Right lung (tissue), 5 donors: ENCODE results near the gene MAP3K20. TPM values are rescaled to one million over a fixed set of nuclear protein-coding genes. Genes with fewer than 3 reads are reported as not detected.
"Not testable (repeated sequence)": the region's sequence is repeated elsewhere in the genome, so short reads cannot be mapped to it uniquely, and the experiment has no call there.

Experiments
- DNase-seq, 2 donors: peaks; one replicate each; pipeline ENCODE4 v3.0.0-alpha.2; 2013
- polyA plus RNA-seq, 5 donors: library from polyadenylated mRNA; unstranded; fragments of 120-200 nt; gene quantifications; one replicate each; pipeline versions ENCODE4 v1.2.1 to v1.2.3, GENCODE V29; 2013; ENCODE audit warnings: inconsistent platforms in 1 of 5, low replicate concordance in 1 of 5; ENCODE audit not compliant: insufficient read length in 5 of 5, insufficient read depth in 1 of 5

The MAP3K20 gene
- polyA plus RNA-seq, 5 donors: 42.9 to 76.5 (median 72.7) TPM

GRCh38 chr2:173271825-173272224 is 196.2 kb downstream of the MAP3K20 start:
- no peak for DNase-seq

GRCh38 chr2:173272849-173273248 is 197.2 kb downstream of the MAP3K20 start:
- no peak for DNase-seq

DNA sequence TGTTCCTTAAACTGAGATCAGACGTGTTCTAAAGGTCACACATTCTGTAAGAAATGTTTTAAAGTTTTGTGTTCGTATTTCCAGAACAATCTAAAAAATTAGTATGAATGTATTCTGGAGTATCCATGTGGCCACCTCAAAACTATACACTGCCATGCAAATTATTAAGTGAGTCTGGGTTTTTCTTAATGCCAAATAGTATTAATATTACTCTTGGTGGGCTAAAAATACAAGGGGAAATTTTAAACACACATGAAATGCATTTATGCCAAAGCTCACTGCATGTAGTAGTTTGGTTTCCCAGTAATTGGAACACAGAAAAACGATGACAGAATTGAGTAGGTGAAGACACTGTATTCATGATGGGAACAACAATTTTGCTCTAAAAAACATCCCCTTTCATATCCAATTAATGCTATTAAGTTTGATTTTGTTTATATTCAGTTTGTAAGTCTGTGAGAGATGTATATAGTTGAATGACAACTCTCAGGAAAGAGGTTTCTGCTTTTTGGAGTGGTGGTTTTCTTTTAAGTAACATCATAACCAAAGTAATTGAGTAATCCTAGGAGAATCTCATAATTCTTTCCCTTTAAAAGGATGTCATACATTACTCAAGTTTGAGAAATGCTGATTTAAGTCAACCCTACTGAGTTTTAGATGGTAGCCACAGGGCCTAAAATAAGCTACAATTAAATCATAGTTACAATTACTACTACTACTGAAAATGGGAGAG is 203.3 kb downstream of the MAP3K20 start:
- DNase-seq: no peak

DNA sequence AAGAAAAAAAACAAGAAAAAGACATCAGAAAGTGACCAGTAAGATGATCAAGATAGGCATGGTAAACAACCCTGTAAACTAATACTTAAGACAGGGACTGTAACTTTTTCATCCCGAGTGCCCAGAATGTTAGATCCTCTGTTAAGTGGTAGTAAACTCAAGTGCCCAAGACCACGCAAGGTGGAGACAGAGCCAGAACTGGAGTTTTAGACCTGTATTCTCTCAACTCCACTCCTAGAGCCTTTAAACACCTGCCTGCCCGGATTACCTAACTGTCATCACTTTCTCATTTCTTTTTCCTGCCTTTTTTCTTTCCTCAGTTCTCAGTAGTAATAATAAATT is 203.9 kb downstream of the MAP3K20 start:
- DNase-seq: no peak

DNA sequence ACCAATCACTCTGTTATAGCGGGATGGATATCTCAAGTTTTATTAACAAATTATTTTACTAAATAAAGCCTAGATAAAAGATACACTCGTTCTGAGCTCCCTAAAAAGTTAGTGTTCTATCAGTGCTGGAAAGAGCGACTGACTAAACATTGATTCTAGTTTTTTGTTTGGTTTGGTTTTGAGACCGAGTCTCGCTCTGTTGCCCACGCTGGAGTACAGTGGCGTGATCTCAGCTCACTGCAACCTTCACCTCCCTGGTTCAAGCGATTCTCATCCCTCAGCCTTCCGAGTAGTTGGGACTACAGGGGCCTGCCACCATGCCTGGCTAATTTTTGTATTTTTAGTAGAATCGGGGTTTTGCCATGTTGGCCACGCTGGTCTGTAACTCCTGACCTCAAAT is 205.2 kb downstream of the MAP3K20 start:
- no peak for DNase-seq

- not testable (repeated sequence) for DNase-seq
Measured at GRCh38 chr2:173281898-173282297, 206.3 kb downstream of the MAP3K20 start.

- no peak for DNase-seq
Measured at GRCh38 chr2:173282795-173283545, 207.3 kb downstream of the MAP3K20 start.

DNA sequence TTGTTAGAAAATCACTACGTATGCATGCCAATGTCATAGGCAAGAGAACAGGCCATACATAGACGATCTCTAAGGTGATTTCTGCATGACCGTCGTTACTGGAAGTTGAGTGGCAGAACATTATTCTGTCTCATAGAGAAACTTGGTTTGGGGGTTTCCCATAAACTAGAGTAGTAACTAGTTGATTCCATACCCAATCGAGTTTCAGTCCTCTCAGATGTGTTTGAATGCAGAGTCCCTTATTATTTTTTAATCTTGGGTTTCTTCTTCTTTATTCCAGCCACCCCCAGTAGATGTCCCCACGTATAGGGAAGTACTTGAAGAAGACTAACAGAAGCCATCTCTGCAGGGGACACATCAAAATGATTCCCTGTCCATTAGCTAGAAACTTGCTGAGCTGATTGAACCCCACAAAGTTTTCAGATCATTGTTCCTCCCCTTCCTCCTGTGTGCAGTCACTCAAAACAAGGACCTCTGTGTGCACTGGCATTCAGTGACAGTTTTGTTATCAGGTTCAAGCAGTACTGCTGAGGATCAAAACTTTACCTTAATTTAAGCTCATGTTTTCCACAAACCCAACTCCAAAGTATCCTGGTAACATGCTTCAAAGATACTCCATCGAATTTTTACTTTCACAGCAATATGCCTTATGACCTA is 210.6 kb downstream of the MAP3K20 start:
- no peak for DNase-seq

- DNase-seq: no peak
Measured at GRCh38 chr2:173287594-173287993, 211.9 kb downstream of the MAP3K20 start.

- no peak for DNase-seq
Measured at GRCh38 chr2:173288561-173288960, 212.9 kb downstream of the MAP3K20 start.

DNA sequence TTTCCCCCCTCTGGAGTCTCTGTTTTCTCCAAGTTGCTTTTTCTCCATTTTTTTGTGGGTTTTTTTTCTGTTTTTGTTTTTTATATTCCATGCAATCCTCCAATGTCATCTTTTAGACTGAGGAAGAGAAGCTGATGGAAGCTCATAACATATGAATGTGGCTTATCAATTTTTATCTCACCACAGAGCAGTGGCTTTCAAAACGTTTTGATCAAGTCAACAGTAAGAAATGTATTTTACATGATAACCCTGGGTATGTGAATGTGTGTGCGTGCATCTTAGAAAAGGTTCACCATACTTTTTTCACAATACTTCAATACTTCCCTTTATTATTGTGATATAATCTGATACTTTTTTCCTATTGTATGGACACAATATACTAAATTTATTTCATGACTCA is 214.4 kb downstream of the MAP3K20 start:
- DNase-seq: no peak

DNA sequence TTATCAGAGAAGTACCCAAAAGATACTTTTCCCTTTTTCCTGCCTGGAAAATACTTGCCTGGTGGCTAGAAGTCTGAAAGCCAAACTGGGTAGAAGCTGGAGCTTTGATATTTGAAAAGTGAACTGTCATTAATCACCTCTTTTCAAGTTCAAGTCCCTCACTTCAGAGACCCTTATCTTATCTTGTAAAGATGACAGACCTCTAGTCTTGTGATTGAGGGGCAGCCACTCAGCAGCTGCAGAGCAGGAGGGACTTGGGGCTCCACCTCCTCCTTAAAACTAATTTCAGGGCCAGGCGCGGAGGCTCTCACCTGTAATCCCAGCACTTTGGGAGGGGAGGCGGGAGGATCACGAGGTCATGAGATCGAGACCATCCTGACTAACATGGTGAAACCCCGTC is 214.9 kb downstream of the MAP3K20 start:
- DNase-seq: no peak

- DNase-seq: no peak
Measured at GRCh38 chr2:173291412-173291811, 215.8 kb downstream of the MAP3K20 start.

DNA sequence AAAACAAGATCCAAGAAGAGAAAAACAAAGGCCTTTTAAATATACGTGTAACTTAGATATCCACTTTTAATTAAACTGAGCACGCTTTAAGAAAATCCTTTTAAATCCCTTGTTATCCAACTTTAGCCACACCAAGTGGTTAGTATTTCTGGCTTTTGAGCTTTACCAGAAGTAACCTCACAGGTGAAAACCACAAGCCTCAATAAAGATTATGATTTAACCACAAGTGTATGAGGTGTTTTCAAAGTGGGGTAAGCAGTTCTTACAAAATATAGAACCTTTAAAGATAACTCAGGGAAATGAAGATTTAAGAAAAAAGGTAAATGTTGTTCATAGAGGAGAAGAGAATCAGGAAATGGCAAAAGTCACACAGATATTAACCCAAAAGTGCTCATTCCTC is 220.6 kb downstream of the MAP3K20 start:
- no peak for DNase-seq

DNA sequence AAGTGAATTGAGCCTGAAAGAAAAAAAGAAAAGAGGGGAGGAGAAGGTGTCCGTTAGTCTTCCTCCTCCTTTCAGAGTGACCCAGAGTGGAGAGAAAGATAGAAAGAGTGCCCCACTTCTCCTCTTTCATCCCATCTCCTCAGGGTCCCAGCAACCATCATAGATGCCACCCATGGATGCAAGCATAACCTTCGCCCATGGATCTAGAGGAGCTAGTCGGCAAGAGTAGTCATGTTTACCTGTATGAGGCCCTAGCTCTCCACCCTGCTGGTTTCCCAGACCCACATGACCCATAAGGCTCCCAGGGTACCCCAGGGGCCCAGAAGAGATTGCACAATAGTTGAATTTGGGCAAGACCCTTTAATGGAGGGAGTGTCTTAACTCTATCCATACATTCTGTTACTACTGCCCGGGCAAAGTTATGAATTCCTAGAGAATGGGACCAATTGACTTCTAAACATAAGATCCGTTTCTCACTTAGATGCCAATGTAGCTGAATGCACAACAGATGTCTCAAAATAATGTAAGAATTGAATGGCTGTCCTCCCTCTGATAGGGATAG is 223.0 kb downstream of the MAP3K20 start:
- DNase-seq: no peak

DNA sequence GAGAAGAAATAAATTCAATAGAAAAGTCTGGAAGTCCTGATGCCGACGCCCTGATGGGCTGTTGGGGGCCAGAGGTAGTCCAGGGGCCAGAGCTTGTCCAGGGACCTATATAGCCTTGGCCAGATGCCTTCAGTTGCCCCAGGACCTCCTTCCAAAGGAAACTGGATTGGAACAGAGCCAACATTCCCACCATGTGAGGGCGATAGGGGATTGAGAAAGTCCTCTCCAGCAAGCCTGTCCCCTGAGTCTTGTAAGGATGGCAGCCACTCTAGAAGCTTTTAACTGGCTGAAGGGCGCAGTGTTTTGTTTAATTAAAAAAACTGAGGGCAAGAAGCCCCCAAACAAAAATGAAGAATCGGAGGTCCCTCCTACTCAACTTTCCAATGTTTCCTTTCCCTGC is 224.1 kb downstream of the MAP3K20 start:
- DNase-seq: no peak

DNA sequence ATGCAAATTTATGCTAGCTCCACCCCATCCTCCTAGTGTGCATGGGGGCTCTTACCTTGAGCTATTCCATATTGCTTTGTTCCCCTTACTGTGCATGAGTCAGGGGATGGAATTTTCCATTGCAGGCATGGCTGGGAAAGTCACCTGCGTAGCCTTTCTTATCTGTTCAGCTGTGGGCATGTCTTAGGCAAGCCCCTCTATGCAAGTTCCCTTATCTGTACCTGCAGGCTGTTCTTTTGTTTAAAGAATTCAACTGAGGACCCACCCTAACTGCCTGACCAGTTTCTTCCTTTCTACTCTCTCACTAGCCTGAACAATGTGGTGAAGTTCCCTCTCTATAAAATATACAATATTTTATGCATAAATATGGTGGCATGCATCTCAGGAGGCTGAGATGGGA is 224.8 kb downstream of the MAP3K20 start:
- no peak for DNase-seq

DNA sequence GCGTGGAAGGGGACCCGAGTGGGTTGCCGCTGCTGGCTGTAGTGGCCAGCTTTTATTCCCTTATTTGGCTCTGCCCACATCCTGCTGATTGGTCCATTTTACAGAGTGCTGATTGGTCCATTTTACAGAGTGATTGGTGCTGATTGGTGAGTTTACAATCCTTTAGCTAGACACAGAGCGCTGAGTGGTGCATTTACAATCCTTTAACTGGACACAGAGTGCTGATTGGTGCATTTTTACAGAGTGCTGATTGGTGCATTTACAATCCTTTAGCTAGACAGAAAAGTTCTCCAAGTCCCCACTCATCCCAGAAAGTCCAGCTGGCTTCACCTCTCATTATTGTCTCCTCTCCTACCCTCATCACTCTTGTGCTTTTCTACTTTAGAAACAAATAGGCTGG is 225.9 kb downstream of the MAP3K20 start:
- not testable (repeated sequence) for DNase-seq

- no peak for DNase-seq
Measured at GRCh38 chr2:173305303-173305702, 229.7 kb downstream of the MAP3K20 start.

DNA sequence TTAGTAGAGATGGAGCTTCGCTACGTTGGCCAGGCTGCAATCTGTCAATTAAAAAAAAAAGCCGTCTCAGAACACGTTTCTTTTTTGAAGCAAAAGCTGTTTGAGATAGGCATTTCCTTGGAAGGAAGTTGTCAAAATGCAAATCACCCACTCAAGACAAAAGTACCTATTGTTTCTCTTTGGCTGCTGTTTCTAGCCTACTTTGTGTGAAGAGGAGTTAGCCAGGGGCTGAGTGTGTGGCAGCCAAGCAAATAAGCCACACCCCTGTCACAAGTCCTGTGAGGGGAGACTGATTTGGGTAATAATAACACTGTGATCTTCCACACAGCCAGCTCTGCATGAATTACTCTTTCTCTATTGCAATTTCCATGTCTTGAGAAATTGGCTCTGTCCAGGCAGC is 231.6 kb downstream of the MAP3K20 start:
- DNase-seq: no peak

GRCh38 chr2:173309370-173309769 is 233.7 kb downstream of the MAP3K20 start:
- DNase-seq: not testable (repeated sequence)

GRCh38 chr2:173311844-173312606 is 236.4 kb downstream of the MAP3K20 start:
- no peak for DNase-seq
